HG03064 (cell line): ENCODE data around the gene MAGI2.

Experiments
- ATAC-seq: cut with Tn5 transposase; IDR thresholded peaks from one replicate; pipeline ENCODE4 v1.9.1; 2021; ENCODE audit warnings: low read depth; ENCODE audit not compliant: unreplicated experiment

Gene MAGI2

GRCh38 chr7:79282070-79282694 is 171.3 kb downstream of the MAGI2 start:
- no peak for ATAC-seq

GRCh38 chr7:79281426-79281825 is 172.0 kb downstream of the MAGI2 start:
- no peak for ATAC-seq

GRCh38 chr7:79272938-79273337 is 180.5 kb downstream of the MAGI2 start:
- ATAC-seq: no peak

GRCh38 chr7:79272066-79272669 is 181.3 kb downstream of the MAGI2 start:
- ATAC-seq: no peak

GRCh38 chr7:79268730-79269129 is 184.7 kb downstream of the MAGI2 start:
- no peak for ATAC-seq

GRCh38 chr7:79258826-79259225 is 194.6 kb downstream of the MAGI2 start:
- no peak for ATAC-seq

GRCh38 chr7:79257959-79258358 is 195.5 kb downstream of the MAGI2 start:
- ATAC-seq: no peak

- ATAC-seq: no peak
These were observed 207.7 kb downstream of the MAGI2 start for GRCh38 chr7:79245623-79246249.

GRCh38 chr7:79244482-79244881 is 209.0 kb downstream of the MAGI2 start:
- no peak for ATAC-seq

GRCh38 chr7:79241288-79242060 is 212.0 kb downstream of the MAGI2 start:
- no peak for ATAC-seq

GRCh38 chr7:79240413-79240812 is 213.1 kb downstream of the MAGI2 start:
- ATAC-seq: no peak

- no peak for ATAC-seq
These were observed 217.0 kb downstream of the MAGI2 start for GRCh38 chr7:79236352-79237028.

- no peak for ATAC-seq
These were observed 226.4 kb downstream of the MAGI2 start for GRCh38 chr7:79227044-79227443.

- no peak for ATAC-seq
These were observed 232.3 kb downstream of the MAGI2 start for GRCh38 chr7:79221211-79221610.

GRCh38 chr7:79217976-79218626 is 235.4 kb downstream of the MAGI2 start:
- no peak for ATAC-seq

- no peak for ATAC-seq
These were observed 236.0 kb downstream of the MAGI2 start for GRCh38 chr7:79217468-79217867.

- no peak for ATAC-seq
These were observed 237.2 kb downstream of the MAGI2 start for GRCh38 chr7:79216236-79216635.

- ATAC-seq: no peak
These were observed 241.1 kb downstream of the MAGI2 start for GRCh38 chr7:79212334-79212733.

GRCh38 chr7:79211724-79212123 is 241.7 kb downstream of the MAGI2 start:
- ATAC-seq: no peak

GRCh38 chr7:79199961-79200360 is 253.5 kb downstream of the MAGI2 start:
- ATAC-seq: no peak
